Measurements from ENCODE around the gene NINJ2.
"Not testable (repeated sequence)": the region's sequence is repeated elsewhere in the genome, so short reads cannot be mapped to it uniquely, and the experiment has no call there.

The NINJ2 gene

DNA sequence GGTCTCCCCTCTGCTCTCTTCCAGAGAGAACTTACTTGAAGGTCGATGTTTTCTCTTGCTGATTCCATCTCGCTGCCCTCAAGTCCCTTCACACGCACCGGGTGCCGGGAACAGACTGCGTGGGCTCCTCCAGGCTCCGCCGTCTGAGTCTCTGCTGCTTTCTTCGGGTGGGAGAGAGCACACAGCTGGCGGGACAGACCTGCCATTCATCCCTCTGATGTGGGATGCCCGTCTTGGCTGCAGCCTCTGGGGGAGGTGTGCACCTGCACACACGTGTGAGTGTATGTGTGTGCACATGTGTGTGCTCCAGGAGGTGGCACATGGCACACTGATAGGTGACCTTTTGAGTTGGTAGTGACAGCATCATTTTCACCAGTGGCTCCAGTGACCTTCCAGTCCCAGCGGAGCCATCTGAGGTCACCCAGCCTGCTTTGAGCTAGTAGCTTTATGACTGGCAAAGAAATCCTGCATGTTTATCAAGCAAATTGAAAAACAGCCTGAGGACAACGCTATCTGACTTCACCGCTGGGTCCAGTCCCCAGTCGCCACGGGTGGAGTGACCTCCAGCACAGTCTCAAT lies at the start of gene NINJ2:
TSS of gene NINJ2 (minus strand) at position 153 of the 579 bp plus-strand sequence. CDS start at position 68, 85 bp downstream.
- DNase-seq (ENCODE audit: low read depth in 1 of 2, low spot score in 1 of 2) = no peak

DNA sequence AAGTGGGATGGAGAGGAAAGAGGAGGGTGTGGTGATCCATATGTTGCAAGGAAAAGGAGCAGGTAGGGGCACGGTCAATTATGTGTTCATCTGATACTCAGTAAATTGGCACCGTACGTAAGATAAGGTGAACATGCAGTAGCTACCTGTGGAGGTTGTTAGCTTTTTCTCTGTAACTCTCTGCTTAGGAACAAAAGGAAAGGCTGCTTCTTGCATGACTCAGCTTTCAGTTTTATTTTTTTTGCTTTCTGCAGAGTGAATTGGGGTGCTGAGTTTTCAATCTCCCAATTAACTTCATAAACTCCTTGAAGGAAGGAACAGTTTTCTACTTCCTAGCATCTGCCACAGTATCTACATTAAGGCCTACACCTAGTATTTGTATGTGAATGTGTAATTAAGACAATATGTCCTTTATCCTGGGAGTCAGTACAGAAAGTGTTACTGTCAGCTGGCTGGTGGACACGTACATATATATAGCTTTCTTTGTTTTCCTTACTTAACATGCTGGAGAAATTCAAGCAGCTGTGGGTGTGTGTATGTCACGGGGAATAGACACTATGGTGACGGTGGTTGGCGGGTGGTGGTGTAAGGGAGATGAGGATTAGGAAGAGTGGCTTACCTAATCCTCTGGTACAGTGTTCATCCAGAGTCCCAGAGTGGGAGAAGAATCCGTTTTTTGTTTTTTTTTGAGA lies 49.1 kb upstream of the NINJ2 start:
- no peak for DNase-seq (ENCODE audit: low read depth in 1 of 2, low spot score in 1 of 2)

- no peak for DNase-seq (ENCODE audit: low read depth in 1 of 2, low spot score in 1 of 2)
Measured at GRCh38 chr12:709455-710020, 46.3 kb upstream of the NINJ2 start.

DNA sequence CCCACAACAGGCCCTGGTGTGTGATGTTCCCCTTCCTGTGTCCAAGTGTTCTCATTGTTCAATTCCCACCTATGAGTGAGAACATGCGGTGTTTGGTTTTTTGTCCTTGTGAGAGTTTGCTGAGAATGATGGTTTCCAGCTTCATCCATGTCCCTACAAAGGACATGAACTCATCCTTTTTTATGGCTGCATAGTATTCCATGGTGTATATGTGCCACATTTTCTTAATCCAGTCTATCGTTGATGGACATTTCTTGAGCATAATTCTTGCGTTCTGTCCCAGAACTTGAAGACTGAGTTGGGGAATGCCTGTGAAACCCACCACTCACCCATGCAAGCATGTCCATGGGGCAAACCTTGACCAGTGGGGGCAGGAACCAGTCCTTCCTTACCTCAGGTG lies 44.8 kb upstream of the NINJ2 start:
- not testable (repeated sequence) for DNase-seq (ENCODE audit: low read depth in 1 of 2, low spot score in 1 of 2)

DNA sequence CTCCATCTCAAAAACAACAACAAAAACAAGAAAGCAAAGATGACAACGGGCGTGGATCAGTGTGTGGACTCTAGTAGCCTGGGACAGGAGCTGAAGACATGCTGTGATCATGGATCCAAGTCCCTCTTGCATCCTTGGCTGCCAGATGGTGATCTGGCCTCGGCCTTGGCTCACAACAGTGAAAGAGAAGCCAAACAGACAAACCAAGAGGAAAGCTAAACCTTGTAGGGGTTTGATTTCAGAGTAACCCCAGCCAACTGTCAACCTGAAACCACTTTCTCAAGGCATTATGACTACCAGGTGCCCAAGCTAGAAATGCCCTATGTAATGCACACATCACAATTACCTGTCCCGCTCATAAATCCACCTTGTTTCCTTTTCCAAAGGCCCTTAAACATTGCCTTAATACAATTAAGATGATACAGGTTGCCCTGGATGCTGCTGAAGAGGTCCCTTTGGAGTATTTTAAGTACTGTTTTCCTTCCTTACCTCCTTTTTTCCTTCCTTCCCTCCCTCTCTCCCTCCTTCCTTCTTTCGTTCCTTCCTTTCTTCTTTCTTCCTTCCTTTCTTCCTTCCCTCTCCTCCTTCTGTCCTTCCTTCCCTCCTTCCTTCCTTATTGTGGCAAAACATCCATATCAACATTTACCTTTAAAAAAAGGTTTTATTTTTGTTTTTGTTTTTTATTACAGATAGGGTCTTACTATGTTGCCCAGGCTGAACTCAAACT lies 41.4 kb upstream of the NINJ2 start:
- no peak for DNase-seq (ENCODE audit: low read depth in 1 of 2, low spot score in 1 of 2)

DNA sequence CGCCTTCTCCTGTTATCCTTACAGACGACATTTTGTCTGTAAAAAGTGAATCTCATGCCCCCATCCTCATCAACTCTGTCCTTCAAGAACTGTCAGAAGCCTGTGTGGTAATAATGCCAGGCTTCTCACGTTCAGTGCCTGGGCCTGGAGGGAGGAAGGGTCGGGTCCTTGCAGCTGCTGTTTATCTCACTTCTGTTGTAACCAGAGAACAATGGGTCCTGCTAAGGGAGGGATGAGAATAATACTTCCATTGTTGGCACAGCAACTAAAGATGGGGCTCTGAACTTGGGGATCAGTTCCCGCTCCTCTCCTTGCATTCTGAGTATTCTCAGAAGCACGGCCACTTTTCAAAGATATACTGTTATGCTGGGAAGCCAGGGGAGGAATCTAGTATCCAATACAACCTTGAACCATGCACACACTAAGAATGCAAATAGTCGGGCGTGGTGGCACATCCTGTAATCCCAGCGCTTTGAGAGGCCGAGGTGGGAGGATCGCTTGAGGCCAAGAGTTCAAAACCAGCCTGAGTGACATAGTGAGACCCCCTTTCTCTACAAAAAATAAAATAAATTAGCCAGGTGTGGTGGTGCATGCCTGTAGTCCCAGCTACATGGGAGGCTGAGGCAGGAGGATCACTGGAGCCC lies 38.8 kb upstream of the NINJ2 start:
- DNase-seq (ENCODE audit: low read depth in 1 of 2, low spot score in 1 of 2) = no peak

- DNase-seq (ENCODE audit: low read depth in 1 of 2, low spot score in 1 of 2) = no peak
Measured at GRCh38 chr12:700016-700415, 36.8 kb upstream of the NINJ2 start.

DNA sequence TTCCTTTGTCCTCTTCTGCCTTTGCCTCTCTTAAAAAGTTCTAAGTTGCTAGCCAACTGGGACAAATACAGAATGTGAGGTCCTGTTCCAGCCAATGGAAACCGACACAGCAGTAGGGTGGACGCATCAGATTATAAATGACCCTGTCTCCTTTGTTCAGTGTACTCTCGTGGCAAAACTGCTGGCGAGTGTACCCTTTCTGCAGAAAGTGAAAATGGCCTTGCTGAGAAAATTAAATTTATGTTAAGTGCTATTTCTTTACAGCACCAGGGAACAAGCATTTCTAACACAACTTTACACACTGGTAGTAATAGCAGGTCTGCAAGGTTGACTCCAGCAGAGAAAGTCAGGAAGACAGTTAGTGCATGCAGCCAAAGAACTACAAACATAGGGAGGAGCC lies 35.0 kb upstream of the NINJ2 start:
- not testable (repeated sequence) for DNase-seq (ENCODE audit: low read depth in 1 of 2, low spot score in 1 of 2)

DNA sequence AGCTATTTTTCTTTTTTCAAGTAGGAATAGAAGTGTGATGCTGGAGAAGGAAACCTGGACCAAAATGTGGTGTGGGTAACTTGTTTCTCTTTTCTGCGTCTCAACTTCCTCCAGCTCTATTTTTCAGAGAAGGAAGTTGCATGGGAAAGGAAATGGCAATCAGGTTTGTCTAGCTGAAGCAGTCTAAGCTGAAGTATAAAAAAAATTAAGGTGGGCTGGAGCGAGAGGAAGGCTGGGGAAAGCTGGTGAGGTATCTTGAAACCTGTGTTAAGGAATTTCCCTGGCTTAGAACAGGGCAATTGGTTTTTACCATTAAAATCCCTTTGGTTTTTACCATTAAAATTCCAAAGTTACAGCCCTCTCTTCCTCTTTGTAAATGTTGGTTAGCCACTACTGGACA lies 34.2 kb upstream of the NINJ2 start:
- no peak for DNase-seq (ENCODE audit: low read depth in 1 of 2, low spot score in 1 of 2)

GRCh38 chr12:694734-695503 lies 31.7 kb upstream of the NINJ2 start:
- DNase-seq (ENCODE audit: low read depth in 1 of 2, low spot score in 1 of 2) = no peak

- DNase-seq (ENCODE audit: low read depth in 1 of 2, low spot score in 1 of 2) = no peak
Measured at GRCh38 chr12:693934-694533, 30.8 kb upstream of the NINJ2 start.

DNA sequence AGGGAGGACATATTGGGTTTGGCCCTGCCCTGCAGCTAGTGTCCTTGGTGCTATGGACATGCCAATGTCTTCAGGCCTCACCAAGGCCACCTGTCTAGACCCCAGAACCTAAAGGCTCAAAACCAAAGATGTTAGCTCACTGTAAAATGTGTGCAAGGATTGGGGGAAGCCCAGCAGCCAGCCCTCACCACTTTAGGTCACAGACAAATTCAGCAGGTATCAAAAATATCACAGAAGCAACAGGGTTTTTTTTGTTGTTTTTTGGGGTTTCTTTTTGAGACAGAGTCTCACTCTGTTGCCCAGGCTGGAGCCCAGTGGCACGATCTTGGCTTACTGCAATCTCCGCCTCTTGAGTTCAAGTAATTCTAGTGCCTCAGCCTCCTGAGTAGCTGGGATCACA lies 29.0 kb upstream of the NINJ2 start:
- no peak for DNase-seq (ENCODE audit: low read depth in 1 of 2, low spot score in 1 of 2)

DNA sequence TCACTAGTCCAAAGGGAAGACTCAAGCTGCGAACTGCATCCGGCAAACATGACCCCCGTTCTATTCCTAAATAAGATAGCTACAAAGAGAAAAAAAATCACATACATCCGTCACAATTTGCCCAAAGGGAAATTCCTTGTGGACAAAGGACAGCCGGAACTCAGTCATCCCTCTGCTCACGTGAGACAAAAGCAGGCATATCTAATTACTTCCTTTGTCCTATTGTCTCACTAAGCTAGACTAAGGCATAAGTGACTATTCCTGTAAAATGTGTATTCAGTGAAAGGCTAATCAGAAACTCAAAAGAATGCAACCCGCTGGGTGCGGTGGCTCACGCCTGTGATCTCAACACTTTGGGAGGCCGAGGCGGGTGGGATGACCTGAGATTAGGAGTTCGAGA lies 27.2 kb upstream of the NINJ2 start:
- no peak for DNase-seq (ENCODE audit: low read depth in 1 of 2, low spot score in 1 of 2)

DNA sequence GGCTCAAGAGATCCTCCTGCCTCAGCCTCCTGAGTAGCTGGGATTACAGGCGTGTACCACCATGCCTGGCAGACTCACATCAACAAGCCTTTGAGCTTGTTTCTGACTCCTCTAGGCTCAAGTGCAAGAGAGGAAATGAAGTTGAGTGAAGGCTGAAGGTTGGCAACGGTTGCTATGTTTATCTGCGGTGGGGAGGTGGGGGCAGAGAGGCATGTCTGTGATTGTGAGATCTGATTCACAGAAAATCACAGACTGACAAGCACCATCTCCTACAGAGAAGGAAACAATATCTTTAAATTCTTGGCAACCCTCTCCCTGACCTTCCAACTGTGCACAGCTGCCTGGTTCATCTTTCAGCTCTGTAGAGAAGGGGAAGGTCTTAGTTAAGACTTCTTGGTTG lies 22.1 kb upstream of the NINJ2 start:
- DNase-seq (ENCODE audit: low read depth in 1 of 2, low spot score in 1 of 2) = peak; percentile 28 to 61

DNA sequence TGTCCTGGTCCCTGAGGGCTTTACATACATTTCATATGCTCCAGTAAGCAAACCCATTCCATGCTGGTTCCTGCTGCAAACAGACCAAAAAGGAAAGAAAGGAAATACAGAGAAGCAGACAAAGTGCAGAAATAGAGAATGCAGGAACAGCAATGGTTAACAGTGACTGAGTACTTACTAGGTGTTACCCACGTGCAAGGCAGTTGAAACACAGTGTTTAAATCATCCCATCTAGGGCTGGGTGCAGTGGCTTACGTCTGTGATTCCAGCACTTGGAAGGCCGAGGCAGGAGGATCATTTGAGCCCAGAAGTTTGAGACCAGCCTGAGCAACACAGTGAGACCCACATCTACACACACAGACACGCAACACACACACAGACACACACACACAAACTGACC lies 21.2 kb upstream of the NINJ2 start:
- no peak for DNase-seq (ENCODE audit: low read depth in 1 of 2, low spot score in 1 of 2)

- DNase-seq (ENCODE audit: low read depth in 1 of 2, low spot score in 1 of 2) = no peak
Measured at GRCh38 chr12:681568-682256, 18.5 kb upstream of the NINJ2 start.

GRCh38 chr12:678747-679712 lies 15.8 kb upstream of the NINJ2 start:
- DNase-seq (ENCODE audit: low read depth in 1 of 2, low spot score in 1 of 2) = no peak

GRCh38 chr12:675562-675961 lies 12.3 kb upstream of the NINJ2 start:
- DNase-seq (ENCODE audit: low read depth in 1 of 2, low spot score in 1 of 2) = no peak

Data from stimulated activated CD4-positive, alpha-beta T cell treated with anti-CD3 and anti-CD28 coated beads, Interleukin-15, amount 100 ng/mL, for 1 hour (primary cell).